Ishikawa (cell line): ENCODE measurements around the gene KIF12.

Experiments
- CEBPB ChIP-seq: IDR thresholded peaks from 2 replicates; pipeline ENCODE4 v1.6.1; 2012
- CREB1 ChIP-seq: IDR thresholded peaks from 2 replicates; pipeline ENCODE4 v1.6.1; 2012; ENCODE audit warnings: low read depth
- EP300 ChIP-seq: IDR thresholded peaks from 2 replicates; pipeline ENCODE4 v1.6.1; 2012; ENCODE audit warnings: borderline replicate concordance
- FOXM1 ChIP-seq: IDR thresholded peaks from 2 replicates; pipeline ENCODE4 v1.6.1; 2012; ENCODE audit warnings: low read depth, borderline replicate concordance
- NFIC ChIP-seq: IDR thresholded peaks from 2 replicates; pipeline ENCODE4 v1.6.1; 2012
- RAD21 ChIP-seq: IDR thresholded peaks from 2 replicates; pipeline ENCODE4 v1.6.1; 2012; ENCODE audit warnings: low read depth
- TAF1 ChIP-seq: IDR thresholded peaks from 2 replicates; pipeline ENCODE4 v1.6.1; 2012; ENCODE audit warnings: low read depth, mild to moderate bottlenecking
- TCF12 ChIP-seq: IDR thresholded peaks from 2 replicates; pipeline ENCODE4 v1.6.1; 2012; ENCODE audit warnings: low read depth
- TEAD4 ChIP-seq: IDR thresholded peaks from 2 replicates; pipeline ENCODE4 v1.6.1; 2012
- YY1 ChIP-seq: IDR thresholded peaks from 2 replicates; pipeline ENCODE4 v1.6.1; 2012; ENCODE audit warnings: low read depth
- ZBTB7A ChIP-seq: IDR thresholded peaks from 2 replicates; pipeline ENCODE4 v1.6.1; 2012; ENCODE audit warnings: low read depth
- TF ChIP-seq, protein P1 (sequence below): IDR thresholded peaks from 2 replicates; pipeline ENCODE4 v1.6.1; 2012; ENCODE audit warnings: low read depth, mild to moderate bottlenecking
- TF ChIP-seq, protein P2 (sequence below): IDR thresholded peaks from 2 replicates; pipeline ENCODE4 v1.6.1; 2012
- TF ChIP-seq, protein P3 (sequence below): IDR thresholded peaks from 2 replicates; pipeline ENCODE4 v1.6.1; 2012

DNA sequence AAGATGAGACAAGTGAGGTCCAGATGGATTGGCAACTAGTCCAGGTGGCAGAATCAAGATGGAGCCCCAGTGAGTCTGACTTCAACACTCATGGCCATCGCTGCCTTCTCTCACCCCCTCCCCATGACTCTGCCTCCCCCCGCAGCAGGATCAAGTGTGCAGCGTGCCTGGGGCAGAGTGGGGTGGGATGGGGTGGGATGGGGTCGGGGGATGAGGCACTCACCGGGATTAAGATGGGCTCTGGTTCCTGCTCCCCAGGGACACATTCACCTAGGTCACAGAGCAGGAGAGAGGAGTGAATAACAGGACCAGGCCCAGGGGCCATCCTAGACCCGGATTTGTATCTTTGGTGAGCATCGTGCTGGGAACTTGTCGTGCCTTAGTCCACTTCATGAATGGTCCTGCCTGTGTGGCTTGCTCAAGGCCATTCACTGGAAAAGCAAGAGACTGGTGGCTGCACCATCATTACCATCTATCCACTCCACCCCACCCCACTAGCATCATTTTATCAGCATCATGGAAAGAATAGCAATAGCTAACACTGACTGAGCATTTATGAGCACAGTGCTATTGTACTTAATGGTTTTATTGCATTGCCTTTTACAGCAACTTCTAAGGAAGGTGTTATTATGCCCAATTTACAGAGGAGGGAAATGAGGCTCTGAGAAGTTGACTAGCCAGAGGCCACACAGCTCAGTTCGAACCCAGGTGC, 29.5 kb downstream of the KIF12 start:
- TF ChIP-seq, protein P1, sequence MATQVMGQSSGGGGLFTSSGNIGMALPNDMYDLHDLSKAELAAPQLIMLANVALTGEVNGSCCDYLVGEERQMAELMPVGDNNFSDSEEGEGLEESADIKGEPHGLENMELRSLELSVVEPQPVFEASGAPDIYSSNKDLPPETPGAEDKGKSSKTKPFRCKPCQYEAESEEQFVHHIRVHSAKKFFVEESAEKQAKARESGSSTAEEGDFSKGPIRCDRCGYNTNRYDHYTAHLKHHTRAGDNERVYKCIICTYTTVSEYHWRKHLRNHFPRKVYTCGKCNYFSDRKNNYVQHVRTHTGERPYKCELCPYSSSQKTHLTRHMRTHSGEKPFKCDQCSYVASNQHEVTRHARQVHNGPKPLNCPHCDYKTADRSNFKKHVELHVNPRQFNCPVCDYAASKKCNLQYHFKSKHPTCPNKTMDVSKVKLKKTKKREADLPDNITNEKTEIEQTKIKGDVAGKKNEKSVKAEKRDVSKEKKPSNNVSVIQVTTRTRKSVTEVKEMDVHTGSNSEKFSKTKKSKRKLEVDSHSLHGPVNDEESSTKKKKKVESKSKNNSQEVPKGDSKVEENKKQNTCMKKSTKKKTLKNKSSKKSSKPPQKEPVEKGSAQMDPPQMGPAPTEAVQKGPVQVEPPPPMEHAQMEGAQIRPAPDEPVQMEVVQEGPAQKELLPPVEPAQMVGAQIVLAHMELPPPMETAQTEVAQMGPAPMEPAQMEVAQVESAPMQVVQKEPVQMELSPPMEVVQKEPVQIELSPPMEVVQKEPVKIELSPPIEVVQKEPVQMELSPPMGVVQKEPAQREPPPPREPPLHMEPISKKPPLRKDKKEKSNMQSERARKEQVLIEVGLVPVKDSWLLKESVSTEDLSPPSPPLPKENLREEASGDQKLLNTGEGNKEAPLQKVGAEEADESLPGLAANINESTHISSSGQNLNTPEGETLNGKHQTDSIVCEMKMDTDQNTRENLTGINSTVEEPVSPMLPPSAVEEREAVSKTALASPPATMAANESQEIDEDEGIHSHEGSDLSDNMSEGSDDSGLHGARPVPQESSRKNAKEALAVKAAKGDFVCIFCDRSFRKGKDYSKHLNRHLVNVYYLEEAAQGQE, result no peak
- no peak for TF ChIP-seq RAD21
- no peak for TF ChIP-seq YY1
- no peak for TF ChIP-seq EP300
- TF ChIP-seq, protein P2, sequence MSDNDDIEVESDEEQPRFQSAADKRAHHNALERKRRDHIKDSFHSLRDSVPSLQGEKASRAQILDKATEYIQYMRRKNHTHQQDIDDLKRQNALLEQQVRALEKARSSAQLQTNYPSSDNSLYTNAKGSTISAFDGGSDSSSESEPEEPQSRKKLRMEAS, result no peak
- TF ChIP-seq TEAD4, result no peak
- TF ChIP-seq FOXM1, result no peak
- no peak for TF ChIP-seq CEBPB
- TF ChIP-seq, protein P3, sequence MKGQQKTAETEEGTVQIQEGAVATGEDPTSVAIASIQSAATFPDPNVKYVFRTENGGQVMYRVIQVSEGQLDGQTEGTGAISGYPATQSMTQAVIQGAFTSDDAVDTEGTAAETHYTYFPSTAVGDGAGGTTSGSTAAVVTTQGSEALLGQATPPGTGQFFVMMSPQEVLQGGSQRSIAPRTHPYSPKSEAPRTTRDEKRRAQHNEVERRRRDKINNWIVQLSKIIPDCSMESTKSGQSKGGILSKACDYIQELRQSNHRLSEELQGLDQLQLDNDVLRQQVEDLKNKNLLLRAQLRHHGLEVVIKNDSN, result no peak
- no peak for TF ChIP-seq TAF1
- TF ChIP-seq ZBTB7A, result no peak
- no peak for TF ChIP-seq CREB1
- TF ChIP-seq TCF12, result no peak
- TF ChIP-seq NFIC, result no peak
